A549 (cell line): ENCODE results near the gene ATF7IP2. TPM values are rescaled to one million over a fixed set of nuclear protein-coding genes. Genes with fewer than 3 reads are reported as not detected.

Experiments
- ATAC-seq, 2 experiments: fragments of 200-7000 bp in 1 of 2; fragments of >200 bp in 1 of 2; cut with Nextera tagmentation in 1 of 2; cut with Tn5 transposase in 1 of 2; 3 replicates each; pipeline versions ENCODE4 v1.8.0 to v1.9.1; 2018 to 2020; ENCODE audit warnings: mild to moderate bottlenecking in 1 of 2, moderate library complexity in 1 of 2
- CTCF ChIA-PET: fragments of 300-600 bp; sonication (Branson Sonifier 250); formaldehyde crosslinking; extraction: SDS; loops from one replicate; lab custom pipeline; 2021; ENCODE audit warnings: antibody characterized with exemption, inconsistent platforms; lab: Yijun Ruan, JAX
- POLR2A ChIA-PET: fragments of 350-600 bp; formaldehyde crosslinking; extraction: SDS; loops from one replicate; lab custom pipeline; 2021; ENCODE audit warnings: antibody characterized with exemption, inconsistent platforms; lab: Yijun Ruan, JAX
- DNase-seq, 2 experiments: peaks; one replicate each; pipeline versions ENCODE4 v3.0.0 to v3.0.0-alpha.2; 2011 to 2016; ENCODE audit warnings: low read depth in 1 of 2, low spot score in 1 of 2
- FAIRE-seq: peaks from 2 replicates; lab custom pipeline; 2011; peaks lifted over from hg19 to GRCh38; lab: Jason Lieb, UNC
- H3K27ac ChIP-seq, 2 experiments: fragments of >200 bp; sonication (Bioruptor Twin); formaldehyde crosslinking; 3 replicates each; pipeline ENCODE4 v1.5.1; 2016 to 2017
- H3K4me1 ChIP-seq: fragments of >200 bp; sonication (Bioruptor Twin); formaldehyde crosslinking; 3 replicates; pipeline ENCODE4 v1.6.1; 2016
- H3K4me2 ChIP-seq: fragments of >200 bp; sonication (Bioruptor Twin); formaldehyde crosslinking; 3 replicates; pipeline ENCODE4 v1.6.1; 2016
- H3K4me3 ChIP-seq: fragments of >200 bp; sonication (Bioruptor Twin); formaldehyde crosslinking; 3 replicates; pipeline ENCODE4 v1.5.1; 2016
- H3K9me3 ChIP-seq: fragments of >200 bp; sonication (Bioruptor Twin); formaldehyde crosslinking; 3 replicates; pipeline ENCODE4 v1.6.1; 2016
- CBX2 ChIP-seq: fragments of 200-600 bp; sonication (generic); IDR thresholded peaks from 2 replicates; pipeline ENCODE4 v1.6.1; 2016; ENCODE audit warnings: low read depth, mild to moderate bottlenecking, borderline replicate concordance
- CEBPB ChIP-seq, 2 experiments: fragments of >200 bp in 1 of 2; sonication (Bioruptor Twin) in 1 of 2; formaldehyde crosslinking in 1 of 2; IDR thresholded peaks; 2 replicates each; pipeline ENCODE4 v1.6.1; 2012 to 2016
- CHD4 ChIP-seq: fragments of 200-600 bp; sonication (generic); IDR thresholded peaks from 2 replicates; pipeline ENCODE4 v1.6.1; 2016; ENCODE audit warnings: antibody characterized with exemption, mild to moderate bottlenecking, borderline replicate concordance
- EHF ChIP-seq: fragments of 250-450 bp; sonication (Bioruptor Pico); IDR thresholded peaks from 2 replicates; pipeline ENCODE4 v1.5.0; 2020; ENCODE audit warnings: mild to moderate bottlenecking
- EP300 ChIP-seq, 2 experiments: fragments of >200 bp; sonication (Bioruptor Twin); formaldehyde crosslinking; IDR thresholded peaks; 2 replicates in 1 of 2; 3 replicates in 1 of 2; pipeline ENCODE4 v1.6.1; 2016 to 2017
- ESRRA ChIP-seq: fragments of 150-350 bp; IDR thresholded peaks from 2 replicates; pipeline ENCODE4 v1.6.1; 2014; ENCODE audit warnings: mild to moderate bottlenecking, low read length, borderline replicate concordance
- FOSL2 ChIP-seq, 2 experiments: fragments of 450-650 bp in 1 of 2; fragments of >200 bp in 1 of 2; sonication (Bioruptor Twin) in 1 of 2; formaldehyde crosslinking; IDR thresholded peaks; 2 replicates each; pipeline versions ENCODE4 v1.5.0 to v1.6.1; 2016 to 2020; ENCODE audit warnings: mild to moderate bottlenecking in 1 of 2, moderate library complexity in 1 of 2
- HEYL ChIP-seq: fragments of 250-450 bp; sonication (Bioruptor Pico); IDR thresholded peaks from 2 replicates; pipeline ENCODE4 v1.8.0; 2021; ENCODE audit warnings: mild to moderate bottlenecking, moderate library complexity
- HOXA7 ChIP-seq: fragments of 250-450 bp; sonication (Bioruptor Pico); IDR thresholded peaks from 2 replicates; pipeline ENCODE4 v1.5.0; 2020; ENCODE audit warnings: mild to moderate bottlenecking, moderate library complexity
- HOXB13 ChIP-seq: fragments of 250-450 bp; sonication (Bioruptor Pico); IDR thresholded peaks from 2 replicates; pipeline ENCODE4 v1.5.0; 2020; ENCODE audit warnings: low read depth, mild to moderate bottlenecking, moderate library complexity
- MAZ ChIP-seq: fragments of 150-350 bp; IDR thresholded peaks from 2 replicates; pipeline ENCODE4 v1.6.1; 2014; ENCODE audit warnings: antibody characterized with exemption, low read depth, low read length, borderline replicate concordance
- MYC ChIP-seq: IDR thresholded peaks from 2 replicates; pipeline ENCODE4 v1.6.1; 2012; ENCODE audit warnings: mild to moderate bottlenecking, inconsistent platforms, low read length, improper control_type of control experiment, borderline replicate concordance
- NFE2L2 ChIP-seq: fragments of 150-350 bp; conservative IDR thresholded peaks from 2 replicates; pipeline ENCODE4 v1.6.1; 2014; ENCODE audit warnings: low read length
- RAD21 ChIP-seq, 2 experiments: fragments of >200 bp in 1 of 2; sonication (Bioruptor Twin) in 1 of 2; formaldehyde crosslinking in 1 of 2; IDR thresholded peaks in 1 of 2; conservative IDR thresholded peaks in 1 of 2; 2 replicates in 1 of 2; 3 replicates in 1 of 2; pipeline ENCODE4 v1.6.1; 2012 to 2018; ENCODE audit warnings: inconsistent platforms in 1 of 2
- SMC3 ChIP-seq: fragments of >200 bp; sonication (Bioruptor Twin); formaldehyde crosslinking; IDR thresholded peaks from 3 replicates; pipeline ENCODE4 v1.6.1; 2018; ENCODE audit warnings: inconsistent platforms
- SREBF2 ChIP-seq: fragments of 450-650 bp; IDR thresholded peaks from 2 replicates; pipeline ENCODE4 v1.6.1; 2014; ENCODE audit warnings: mild to moderate bottlenecking, moderate library complexity
- TFCP2L1 ChIP-seq: fragments of 250-450 bp; sonication (Bioruptor Pico); IDR thresholded peaks from 2 replicates; pipeline ENCODE4 v1.5.0; 2021; ENCODE audit warnings: mild to moderate bottlenecking
- TP53 ChIP-seq: fragments of 250-450 bp; sonication (Bioruptor Pico); IDR thresholded peaks from 2 replicates; pipeline ENCODE4 v1.5.0; 2021; ENCODE audit warnings: mild to moderate bottlenecking, moderate library complexity
- ZC3H11A ChIP-seq: fragments of 450-650 bp; IDR thresholded peaks from 2 replicates; pipeline ENCODE4 v1.6.1; 2014; ENCODE audit warnings: antibody characterized with exemption, mild to moderate bottlenecking
- WGBS: methylation state at CpG from one replicate; pipeline ENCODE4 v1.1.6; 2017; ENCODE audit errors: missing lambda C conversion rate; 5-methylcytosine and 5-hydroxymethylcytosine counted together
- polyA plus RNA-seq, 4 experiments: library from polyadenylated mRNA; depleted of rRNA in 3 of 4; stranded (reverse); fragments of >200 nt; fragmentation: RNase III in 1 of 4; extraction: RNeasy Plus Mini Kit Qiagen cat#74134 plus additional on column Dnase treatment in 1 of 4; gene quantifications; 2 replicates in 3 of 4; 3 replicates in 1 of 4; pipeline ENCODE4 v1.2.3, GENCODE V29; 2011 to 2017
- TF ChIP-seq, protein P1 (sequence below): fragments of 250-450 bp; sonication (Bioruptor Pico); IDR thresholded peaks from 2 replicates; pipeline ENCODE4 v1.5.0; 2021; ENCODE audit warnings: mild to moderate bottlenecking, moderate library complexity, borderline replicate concordance
- TF ChIP-seq, protein P2 (sequence below): IDR thresholded peaks from 2 replicates; pipeline ENCODE4 v1.6.1; 2012
- TF ChIP-seq, protein P3 (sequence below): fragments of >200 bp; sonication (Bioruptor Twin); formaldehyde crosslinking; IDR thresholded peaks from 3 replicates; pipeline ENCODE4 v1.5.1; 2016

ATF7IP2 gene
- polyA plus RNA-seq, 2 of the 4 experiments (the other 2 are of a cell fraction): 12.3 to 23.5 TPM

GRCh38 chr16:10490141-10490540 lies 104.3 kb downstream of the ATF7IP2 start:
- no peak for TF ChIP-seq HOXB13
- TF ChIP-seq SMC3: no peak
- no peak for TF ChIP-seq CBX2
- TF ChIP-seq HEYL (CRISPR knock-in tag): no peak
- TF ChIP-seq CHD4: no peak
- no peak for TF ChIP-seq EHF (CRISPR knock-in tag)
- TF ChIP-seq SREBF2: no peak
- TF ChIP-seq MYC: no peak
- TF ChIP-seq MAZ: no peak
- no peak for TF ChIP-seq FOSL2 (IDR thresholded peaks at IDR 0.05)
- no peak for TF ChIP-seq FOSL2 (CRISPR knock-in tag; IDR thresholded peaks at IDR 0.05)
- no peak for FAIRE-seq
- ChIA-PET POLR2A (no interaction called here), CTCF (interaction anchor here (1.0 kb wide), 1 partner anchor 9 kb away, joined by 3 read pairs; no protein-coding TSS in a partner anchor)
- H3K4me1 ChIP-seq: no peaks in the 10 kb centered on the region
- H3K27ac ChIP-seq: no peak overlapping the region
- WGBS: 16% methylated on average over 1 of the region's 1 CpG
- DNase-seq: no peak
- H3K4me3 ChIP-seq: no peak overlapping the region
- H3K9me3 ChIP-seq: peaks cover 15% of the 10 kb centered on the region
- no peak for ATAC-seq
- no peak overlapping the region for H3K4me2 ChIP-seq

DNA sequence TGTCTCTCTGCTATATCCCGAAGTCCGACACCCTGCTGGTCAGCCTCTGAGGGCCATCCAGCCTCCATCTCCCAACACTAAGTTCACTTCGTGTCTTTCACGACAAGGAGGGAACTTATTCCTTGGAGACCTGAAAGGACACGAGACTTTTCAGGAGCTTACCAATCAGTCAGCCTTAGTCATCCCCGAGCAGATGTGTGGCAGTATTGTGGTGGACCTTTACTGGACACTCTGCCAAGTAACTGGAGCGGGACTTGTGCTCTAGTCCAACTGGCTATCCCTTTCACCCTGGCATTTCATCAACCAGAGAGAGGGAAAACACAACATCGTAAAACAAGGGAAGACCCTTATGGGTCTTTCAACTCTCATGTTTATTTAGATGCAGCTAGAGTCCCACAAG lies 107.4 kb downstream of the ATF7IP2 start:
- no peak overlapping the region for H3K4me2 ChIP-seq
- FAIRE-seq: no peak
- no peak for DNase-seq
- H3K9me3 ChIP-seq: 0 out of 3 replicates have a peak, but pooled peaks cover 4% of the 10 kb centered on the region
- H3K27ac ChIP-seq: no peak overlapping the region
- TF ChIP-seq, protein P1, sequence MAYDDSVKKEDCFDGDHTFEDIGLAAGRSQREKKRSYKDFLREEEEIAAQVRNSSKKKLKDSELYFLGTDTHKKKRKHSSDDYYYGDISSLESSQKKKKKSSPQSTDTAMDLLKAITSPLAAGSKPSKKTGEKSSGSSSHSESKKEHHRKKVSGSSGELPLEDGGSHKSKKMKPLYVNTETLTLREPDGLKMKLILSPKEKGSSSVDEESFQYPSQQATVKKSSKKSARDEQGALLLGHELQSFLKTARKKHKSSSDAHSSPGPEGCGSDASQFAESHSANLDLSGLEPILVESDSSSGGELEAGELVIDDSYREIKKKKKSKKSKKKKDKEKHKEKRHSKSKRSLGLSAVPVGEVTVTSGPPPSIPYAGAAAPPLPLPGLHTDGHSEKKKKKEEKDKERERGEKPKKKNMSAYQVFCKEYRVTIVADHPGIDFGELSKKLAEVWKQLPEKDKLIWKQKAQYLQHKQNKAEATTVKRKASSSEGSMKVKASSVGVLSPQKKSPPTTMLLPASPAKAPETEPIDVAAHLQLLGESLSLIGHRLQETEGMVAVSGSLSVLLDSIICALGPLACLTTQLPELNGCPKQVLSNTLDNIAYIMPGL (CRISPR knock-in tag): no peak
- TF ChIP-seq EHF (CRISPR knock-in tag) (no peak), TFCP2L1 (CRISPR knock-in tag) (no peak), ESRRA (no peak), TP53 (CRISPR knock-in tag) (no peak), EP300 (IDR thresholded peaks at IDR 0.05) (no peak), ZC3H11A (no peak), NFE2L2 (no peak)
- TF ChIP-seq, protein P2, sequence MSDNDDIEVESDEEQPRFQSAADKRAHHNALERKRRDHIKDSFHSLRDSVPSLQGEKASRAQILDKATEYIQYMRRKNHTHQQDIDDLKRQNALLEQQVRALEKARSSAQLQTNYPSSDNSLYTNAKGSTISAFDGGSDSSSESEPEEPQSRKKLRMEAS: no peak
- POLR2A ChIA-PET: interaction anchor here (0.5 kb wide), 1 partner anchor 185 kb away, joined by 3 read pairs; no protein-coding TSS in a partner anchor
- ATAC-seq: no peak
- no peak overlapping the region for H3K4me3 ChIP-seq
- CTCF ChIA-PET: interaction anchor here (1.0 to 1.4 kb wide), 4 partner anchors 16 to 426 kb away, joined by 3 to 8 read pairs (median 4); no protein-coding TSS in a partner anchor
- 61% methylated on average over 8 of the region's 8 CpGs for WGBS
- no peaks in the 10 kb centered on the region for H3K4me1 ChIP-seq

GRCh38 chr16:10494343-10495030 lies 108.6 kb downstream of the ATF7IP2 start:
- Histone ChIP-seq H3K4me1 (no peaks in the 10 kb centered on the region), H3K9me3 (0 out of 3 replicates have a peak, but pooled peaks cover 4% of the 10 kb centered on the region), H3K4me3 (no peak overlapping the region), H3K4me2 (no peak overlapping the region), H3K27ac (no peak overlapping the region)
- WGBS: 62% methylated on average over 5 of the region's 5 CpGs
- ATAC-seq (no peak), DNase-seq (no peak), FAIRE-seq (no peak)
- ChIA-PET CTCF (interaction anchor here (1.0 to 1.4 kb wide), 3 partner anchors 15 to 424 kb away, joined by 3 to 8 read pairs (median 4); no protein-coding TSS in a partner anchor), POLR2A (no interaction called here)
- TF ChIP-seq HOXA7 (CRISPR knock-in tag) (no peak), HOXB13 (no peak), NFE2L2 (no peak), EHF (CRISPR knock-in tag) (no peak), CBX2 (no peak), RAD21 (conservative IDR thresholded peaks at IDR 0.05 in 1 of 2, IDR thresholded peaks at IDR 0.05 in 1 of 2) (no peak), CEBPB (IDR thresholded peaks at IDR 0.05) (no peak)
- TF ChIP-seq, protein P3, sequence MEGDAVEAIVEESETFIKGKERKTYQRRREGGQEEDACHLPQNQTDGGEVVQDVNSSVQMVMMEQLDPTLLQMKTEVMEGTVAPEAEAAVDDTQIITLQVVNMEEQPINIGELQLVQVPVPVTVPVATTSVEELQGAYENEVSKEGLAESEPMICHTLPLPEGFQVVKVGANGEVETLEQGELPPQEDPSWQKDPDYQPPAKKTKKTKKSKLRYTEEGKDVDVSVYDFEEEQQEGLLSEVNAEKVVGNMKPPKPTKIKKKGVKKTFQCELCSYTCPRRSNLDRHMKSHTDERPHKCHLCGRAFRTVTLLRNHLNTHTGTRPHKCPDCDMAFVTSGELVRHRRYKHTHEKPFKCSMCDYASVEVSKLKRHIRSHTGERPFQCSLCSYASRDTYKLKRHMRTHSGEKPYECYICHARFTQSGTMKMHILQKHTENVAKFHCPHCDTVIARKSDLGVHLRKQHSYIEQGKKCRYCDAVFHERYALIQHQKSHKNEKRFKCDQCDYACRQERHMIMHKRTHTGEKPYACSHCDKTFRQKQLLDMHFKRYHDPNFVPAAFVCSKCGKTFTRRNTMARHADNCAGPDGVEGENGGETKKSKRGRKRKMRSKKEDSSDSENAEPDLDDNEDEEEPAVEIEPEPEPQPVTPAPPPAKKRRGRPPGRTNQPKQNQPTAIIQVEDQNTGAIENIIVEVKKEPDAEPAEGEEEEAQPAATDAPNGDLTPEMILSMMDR: no peak
